Activated naive CD4-positive, alpha-beta T cell treated with anti-CD3 and anti-CD28 coated beads for 36 hours (primary cell): ENCODE measurements around the gene TMEM14C. TPM values are rescaled to one million over a fixed set of nuclear protein-coding genes. Genes with fewer than 3 reads are reported as not detected.

Experiments used
- CTCF ChIA-PET: fragments of 350-600 bp; sonication (Branson Sonifier 250); formaldehyde crosslinking; loops from one replicate; lab custom pipeline; 2021; ENCODE audit warnings: antibody characterized with exemption; lab: Charles Lee
- DNase-seq: peaks from one replicate; pipeline ENCODE4 v3.0.0-alpha.2; 2020
- H3K27ac Mint-ChIP-seq: one replicate; pipeline ENCODE4 v1.8.0; 2021; ENCODE audit warnings: mild to moderate bottlenecking, mixed read lengths
- H3K27me3 Mint-ChIP-seq: one replicate; pipeline ENCODE4 v1.8.0; 2021; ENCODE audit warnings: low read depth, mixed read lengths
- H3K36me3 Mint-ChIP-seq: one replicate; pipeline ENCODE4 v1.8.0; 2021; ENCODE audit warnings: low read depth, mixed read lengths
- H3K4me1 Mint-ChIP-seq: one replicate; pipeline ENCODE4 v1.8.0; 2021; ENCODE audit warnings: low read depth, mixed read lengths
- H3K4me3 Mint-ChIP-seq: one replicate; pipeline ENCODE4 v1.8.0; 2021; ENCODE audit warnings: mild to moderate bottlenecking, moderate library complexity, mixed read lengths
- H3K9me3 Mint-ChIP-seq: one replicate; pipeline ENCODE4 v1.8.0; 2021; ENCODE audit warnings: mixed read lengths
- intact Hi-C: fragments of 100-400 bp; cut with micrococcal nuclease; formaldehyde crosslinking; loops from one replicate; pipeline ENCODE4 v1.15.1; 2023
- total RNA-seq, 2 experiments: library from RNA; stranded (reverse); gene quantifications; one replicate each; pipeline ENCODE4 v1.2.3, GENCODE V29; 2021

The TMEM14C gene
- total RNA-seq = 10 to 100 TPM; 77.0 to 81.1 TPM

DNA sequence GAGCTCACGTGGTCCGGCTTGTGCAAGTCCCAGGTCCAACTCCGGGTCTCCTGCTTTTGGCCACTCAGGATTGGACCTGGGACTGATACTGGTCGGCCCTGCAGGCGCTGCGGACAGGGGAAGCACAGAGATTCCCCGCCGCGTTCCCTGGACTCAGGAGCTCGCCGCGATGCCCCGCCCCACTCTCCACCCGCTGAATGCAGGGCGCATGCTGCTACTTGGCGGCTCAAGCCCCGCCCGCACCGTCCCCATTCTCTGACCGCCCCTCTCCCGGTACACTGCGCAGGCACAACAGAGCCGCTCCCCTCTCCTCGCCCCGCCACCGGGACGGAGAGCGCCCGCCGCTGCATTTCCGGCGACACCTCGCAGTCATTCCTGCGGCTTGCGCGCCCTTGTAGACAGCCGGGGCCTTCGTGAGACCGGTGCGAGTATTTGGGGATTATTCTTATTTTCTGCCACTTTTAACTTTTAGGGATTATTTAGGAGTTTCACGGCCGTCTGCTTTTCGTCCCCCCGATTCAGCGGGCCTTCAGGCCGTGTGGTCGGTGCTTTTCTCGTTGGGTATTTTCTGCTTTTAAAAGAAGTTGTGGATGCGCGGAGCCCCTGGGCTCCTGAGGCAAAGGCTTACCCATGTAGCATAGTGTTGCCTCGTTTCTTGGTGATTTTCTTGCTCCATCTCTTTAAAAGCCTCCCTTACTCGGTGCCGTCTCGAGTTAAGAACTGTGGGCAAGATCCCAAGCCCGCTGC lies at the start of gene TMEM14C:
Gene TMEM14C, plus strand, starts transcription at position 251 of the 747 bp plus-strand sequence. CDS start 1,544 bp downstream, outside the sequence.
- Mint-ChIP-seq H3K9me3 (peaks cover 6% of the 10 kb centered on the region), H3K27ac (peak within 1 kb of the TSS; percentile 91), H3K4me3 (peak within 1 kb of the TSS; percentile 89), H3K4me1 (peaks cover 44% of the 10 kb centered on the region), H3K27me3 (no peaks in the 10 kb centered on the region), H3K36me3 (peaks cover 17% of the 10 kb centered on the region)
- CTCF ChIA-PET = interaction anchor here (0.6 to 1.3 kb wide), 4 partner anchors 23 to 284 kb away, joined by 3 to 8 read pairs (median 4); partner anchors contain the start of gene TMEM14B
- DNase-seq = peak; percentile 94
- intact Hi-C loops = loop anchor here (1.0 to 2.0 kb wide), 7 partner anchors 24 to 370 kb away; partner anchors contain the start of genes C6orf52, MAK, PAK1IP1 and SMIM13

DNA sequence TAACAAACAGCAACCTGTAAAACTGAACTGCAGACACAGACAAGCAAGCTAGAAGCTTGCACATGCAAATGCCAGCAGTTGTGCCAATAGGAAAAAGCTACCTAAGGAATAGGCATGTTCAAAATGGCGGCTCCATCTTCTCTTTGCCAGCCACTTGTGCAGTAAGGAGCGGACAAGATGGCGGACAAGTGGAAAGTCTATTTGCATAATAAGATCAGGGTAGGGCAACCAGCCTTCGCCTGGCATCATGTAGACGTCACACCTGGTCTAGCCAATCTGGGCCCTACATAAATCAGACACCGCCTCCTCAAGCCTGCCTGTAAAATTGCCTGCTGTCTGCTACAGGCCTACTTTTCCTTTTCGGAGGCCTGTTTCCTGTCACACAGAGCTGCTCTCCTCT lies 46.5 kb upstream of the TMEM14C start:
- intact Hi-C loops = no loop called here
- Mint-ChIP-seq H3K4me3 (no peak overlapping the region), H3K27me3 (no peaks in the 10 kb centered on the region), H3K27ac (no peak overlapping the region), H3K9me3 (no peaks in the 10 kb centered on the region), H3K36me3 (no peaks in the 10 kb centered on the region), H3K4me1 (no peaks in the 10 kb centered on the region)
- CTCF ChIA-PET = no interaction called here
- no peak for DNase-seq

DNA sequence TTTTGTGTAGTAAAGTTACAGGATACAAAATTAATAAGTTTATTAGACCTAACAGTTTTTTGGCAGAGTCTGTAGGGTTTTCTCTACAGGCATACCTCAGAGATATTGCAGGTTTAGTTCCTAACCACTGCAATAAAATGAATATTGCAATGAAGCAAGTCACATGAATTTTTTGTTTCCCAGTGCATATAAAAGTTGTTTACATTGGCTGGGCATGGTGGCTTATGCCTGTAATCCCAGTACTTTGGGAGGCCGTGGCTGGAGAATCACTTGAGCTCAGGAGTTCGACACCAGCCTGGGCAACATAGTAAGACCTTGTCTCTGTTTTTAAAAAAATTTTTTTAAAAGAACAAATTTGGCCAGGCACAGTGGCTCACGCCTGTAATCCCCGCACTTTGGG lies 44.4 kb upstream of the TMEM14C start:
- Mint-ChIP-seq H3K4me1 (peaks cover 15% of the 10 kb centered on the region), H3K27me3 (no peaks in the 10 kb centered on the region), H3K36me3 (no peaks in the 10 kb centered on the region), H3K27ac (no peak overlapping the region), H3K4me3 (no peak overlapping the region), H3K9me3 (no peaks in the 10 kb centered on the region)
- CTCF ChIA-PET = no interaction called here
- intact Hi-C loops = no loop called here
- no peak for DNase-seq

DNA sequence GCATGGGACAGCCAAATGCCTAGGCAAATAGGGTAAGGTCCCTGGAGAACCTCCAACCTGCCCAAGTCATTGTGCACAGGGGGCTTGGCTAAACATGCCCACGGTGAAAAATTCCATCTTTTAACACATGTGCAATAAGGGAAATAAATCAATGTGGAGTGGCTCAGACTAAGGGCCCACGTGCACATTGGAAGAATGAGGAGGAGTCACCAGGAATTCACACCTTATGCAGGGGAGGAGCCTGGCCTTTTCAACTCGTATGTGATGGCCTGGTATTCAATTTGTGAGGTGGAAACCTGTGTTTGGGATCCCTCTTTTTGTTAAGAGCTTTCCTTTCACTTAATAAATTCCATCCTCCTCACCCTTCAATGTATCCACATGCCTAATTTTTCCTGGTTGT lies 41.1 kb upstream of the TMEM14C start:
- Mint-ChIP-seq H3K4me3 (no peak overlapping the region), H3K4me1 (peaks cover 42% of the 10 kb centered on the region), H3K36me3 (no peaks in the 10 kb centered on the region), H3K27me3 (peaks cover 2% of the 10 kb centered on the region), H3K27ac (no peak overlapping the region), H3K9me3 (no peaks in the 10 kb centered on the region)
- CTCF ChIA-PET = interaction anchor here (0.6 kb wide), 1 partner anchor 11 kb away, joined by 5 read pairs; no protein-coding TSS in a partner anchor
- intact Hi-C loops = no loop called here
- no peak for DNase-seq

DNA sequence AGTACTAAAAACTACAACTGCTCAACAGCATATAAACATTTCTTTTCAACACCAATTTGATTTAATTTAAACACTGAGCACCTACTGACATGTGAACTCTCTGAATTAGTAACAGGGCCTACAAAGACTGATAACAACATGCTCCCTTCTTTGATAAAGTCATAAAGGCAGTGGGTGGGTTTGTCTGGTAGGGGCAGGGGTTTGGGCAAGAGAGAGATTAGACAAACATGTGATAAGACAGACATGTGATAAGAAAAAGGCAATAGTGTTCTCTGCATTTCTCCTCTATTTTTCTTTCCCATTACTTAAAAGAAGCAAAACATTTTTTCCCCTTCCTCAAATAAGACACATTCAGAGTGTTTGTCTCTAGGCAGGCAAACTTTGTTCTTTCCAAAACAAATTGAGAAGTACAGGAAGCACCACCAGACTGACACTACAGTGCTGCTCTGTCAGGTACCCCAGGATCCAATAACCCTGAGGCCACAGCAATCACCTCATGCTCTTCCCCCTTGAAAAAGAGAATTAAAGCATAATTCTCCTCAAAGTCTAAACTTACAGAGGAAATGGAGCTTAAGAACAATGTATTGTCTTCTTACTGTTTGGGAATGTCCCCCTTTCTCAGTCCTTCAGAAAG lies 40.4 kb upstream of the TMEM14C start:
- no peak for DNase-seq
- CTCF ChIA-PET = interaction anchor here (0.6 to 0.7 kb wide), 2 partner anchors 12 to 66 kb away, joined by 3 to 5 read pairs; no protein-coding TSS in a partner anchor
- Mint-ChIP-seq H3K36me3 (no peaks in the 10 kb centered on the region), H3K27me3 (peaks cover 2% of the 10 kb centered on the region), H3K4me3 (no peak overlapping the region), H3K9me3 (no peaks in the 10 kb centered on the region), H3K27ac (no peak overlapping the region), H3K4me1 (peaks cover 42% of the 10 kb centered on the region)
- intact Hi-C loops = no loop called here

DNA sequence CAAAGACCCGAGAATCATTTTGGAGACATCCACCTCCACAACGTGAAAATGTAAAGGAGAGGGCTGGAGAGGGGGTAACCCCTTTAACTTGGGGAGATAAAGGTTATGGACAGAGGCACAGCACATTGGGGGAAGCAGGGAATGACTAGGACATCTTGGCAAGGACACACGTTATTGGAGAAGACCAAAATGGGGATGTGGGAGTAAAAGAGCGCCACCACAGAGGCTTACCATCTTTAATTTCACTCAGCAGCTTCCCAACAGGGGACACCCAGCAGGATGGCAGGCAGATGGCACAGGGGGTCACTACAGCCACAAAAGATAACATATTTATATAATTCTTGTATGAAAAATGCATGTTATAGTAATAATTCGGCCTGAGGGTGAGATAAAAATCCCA lies 38.3 kb upstream of the TMEM14C start:
- Mint-ChIP-seq H3K4me3 (no peak overlapping the region), H3K36me3 (no peaks in the 10 kb centered on the region), H3K27ac (no peak overlapping the region), H3K4me1 (peaks cover 42% of the 10 kb centered on the region), H3K27me3 (peaks cover 2% of the 10 kb centered on the region), H3K9me3 (no peaks in the 10 kb centered on the region)
- DNase-seq = no peak
- CTCF ChIA-PET = interaction anchor here (0.6 kb wide), 2 partner anchors 20 to 29 kb away, joined by 3 to 4 read pairs; no protein-coding TSS in a partner anchor
- intact Hi-C loops = loop anchor here (1.0 to 2.0 kb wide), 2 partner anchors 10 to 30 kb away; partner anchors contain the start of genes C6orf52 and PAK1IP1

DNA sequence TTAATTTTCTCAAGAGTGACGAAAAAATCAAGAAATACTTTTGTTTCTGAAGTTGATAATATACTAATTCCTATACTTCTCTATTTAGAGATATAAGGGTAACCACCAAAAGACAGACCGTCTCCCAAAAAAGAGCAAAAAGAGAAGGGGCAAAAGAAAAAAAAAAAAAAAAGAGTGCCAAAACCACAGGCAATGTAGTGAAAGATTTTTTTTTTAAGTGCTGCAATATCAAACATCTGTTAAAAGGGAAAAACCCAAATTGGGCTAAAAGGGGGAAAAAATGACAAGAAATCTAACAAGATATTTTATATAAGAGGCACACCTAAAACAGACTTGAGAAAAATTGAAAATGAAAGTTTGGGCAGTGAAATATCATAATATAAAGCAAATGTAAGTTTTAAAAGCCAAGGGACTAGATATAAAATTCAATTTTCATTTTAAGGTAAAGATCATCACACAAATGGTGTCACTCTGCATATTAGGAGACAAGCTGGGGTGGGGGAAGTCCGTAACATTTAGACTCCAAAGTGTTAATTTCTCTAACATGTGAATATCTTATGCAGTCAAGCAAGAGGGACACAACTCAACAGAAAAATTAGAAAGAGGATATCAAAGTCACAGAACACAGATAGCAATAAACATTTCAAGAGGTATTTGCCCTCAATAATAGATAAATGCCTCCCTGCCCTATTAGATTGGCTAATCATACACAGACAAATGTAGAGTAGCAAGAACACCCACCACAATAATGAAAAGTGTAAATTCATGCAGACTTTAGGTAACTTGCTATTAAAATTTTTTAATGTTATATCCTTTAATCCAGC lies 37.6 kb upstream of the TMEM14C start:
- H3K9me3 Mint-ChIP-seq = no peaks in the 10 kb centered on the region
- peaks cover 2% of the 10 kb centered on the region for H3K27me3 Mint-ChIP-seq
- no peak for DNase-seq
- peaks cover 42% of the 10 kb centered on the region for H3K4me1 Mint-ChIP-seq
- no peaks in the 10 kb centered on the region for H3K36me3 Mint-ChIP-seq
- no peak overlapping the region for H3K27ac Mint-ChIP-seq
- no peak overlapping the region for H3K4me3 Mint-ChIP-seq
- intact Hi-C loops = loop anchor here (1.0 to 2.0 kb wide), 2 partner anchors 9 to 31 kb away; partner anchors contain the start of genes C6orf52 and PAK1IP1
- CTCF ChIA-PET = interaction anchor here (0.6 kb wide), 1 partner anchor 21 kb away, joined by 4 read pairs; no protein-coding TSS in a partner anchor

DNA sequence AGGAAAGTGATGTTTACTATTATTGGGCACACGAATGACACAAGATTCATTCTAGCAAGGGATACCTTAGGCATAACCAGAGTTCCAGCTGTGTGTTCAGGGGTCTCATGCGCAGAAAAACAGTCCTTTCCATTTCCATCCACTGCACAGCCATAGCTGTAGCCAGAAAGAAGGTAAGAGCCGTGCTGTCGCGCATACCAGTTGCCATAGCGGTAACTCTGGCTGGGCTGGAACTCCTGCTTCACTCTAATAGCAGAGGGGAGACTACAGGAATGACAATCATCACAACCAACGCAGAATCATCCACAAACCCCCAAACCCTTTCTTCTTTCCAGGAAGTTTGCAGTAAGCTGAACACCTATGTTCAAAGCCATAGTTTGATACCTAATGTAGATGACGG lies 36.0 kb upstream of the TMEM14C start:
- H3K4me3 Mint-ChIP-seq = no peak overlapping the region
- no peak for DNase-seq
- H3K27ac Mint-ChIP-seq = no peak overlapping the region
- no peaks in the 10 kb centered on the region for H3K9me3 Mint-ChIP-seq
- H3K36me3 Mint-ChIP-seq = no peaks in the 10 kb centered on the region
- intact Hi-C loops = no loop called here
- H3K4me1 Mint-ChIP-seq = peaks cover 40% of the 10 kb centered on the region
- peaks cover 2% of the 10 kb centered on the region for H3K27me3 Mint-ChIP-seq
- CTCF ChIA-PET = no interaction called here

DNA sequence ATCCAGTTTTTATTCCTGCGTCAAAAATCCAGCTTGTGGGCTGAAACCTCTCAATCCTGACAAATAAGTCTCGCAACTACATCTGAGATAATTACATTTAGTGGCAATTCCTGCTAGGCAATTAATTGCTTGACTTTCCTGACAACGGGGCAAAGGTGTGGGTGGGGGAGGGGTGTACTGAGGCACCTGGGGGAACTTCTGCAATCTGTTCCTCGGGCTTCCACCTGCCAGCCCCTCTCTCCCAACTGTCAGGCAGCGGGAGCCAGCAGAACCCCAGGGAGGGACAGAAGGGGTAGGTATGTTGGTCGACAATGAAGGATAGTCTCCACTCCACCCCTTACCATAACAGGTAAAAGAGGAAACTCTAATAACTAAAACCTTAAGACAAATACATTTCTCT lies 35.3 kb upstream of the TMEM14C start:
- Mint-ChIP-seq H3K27ac (no peak overlapping the region), H3K4me3 (no peak overlapping the region), H3K9me3 (no peaks in the 10 kb centered on the region), H3K27me3 (peaks cover 2% of the 10 kb centered on the region), H3K36me3 (peaks cover 1% of the 10 kb centered on the region), H3K4me1 (peaks cover 34% of the 10 kb centered on the region)
- CTCF ChIA-PET = no interaction called here
- DNase-seq = no peak
- intact Hi-C loops = no loop called here

DNA sequence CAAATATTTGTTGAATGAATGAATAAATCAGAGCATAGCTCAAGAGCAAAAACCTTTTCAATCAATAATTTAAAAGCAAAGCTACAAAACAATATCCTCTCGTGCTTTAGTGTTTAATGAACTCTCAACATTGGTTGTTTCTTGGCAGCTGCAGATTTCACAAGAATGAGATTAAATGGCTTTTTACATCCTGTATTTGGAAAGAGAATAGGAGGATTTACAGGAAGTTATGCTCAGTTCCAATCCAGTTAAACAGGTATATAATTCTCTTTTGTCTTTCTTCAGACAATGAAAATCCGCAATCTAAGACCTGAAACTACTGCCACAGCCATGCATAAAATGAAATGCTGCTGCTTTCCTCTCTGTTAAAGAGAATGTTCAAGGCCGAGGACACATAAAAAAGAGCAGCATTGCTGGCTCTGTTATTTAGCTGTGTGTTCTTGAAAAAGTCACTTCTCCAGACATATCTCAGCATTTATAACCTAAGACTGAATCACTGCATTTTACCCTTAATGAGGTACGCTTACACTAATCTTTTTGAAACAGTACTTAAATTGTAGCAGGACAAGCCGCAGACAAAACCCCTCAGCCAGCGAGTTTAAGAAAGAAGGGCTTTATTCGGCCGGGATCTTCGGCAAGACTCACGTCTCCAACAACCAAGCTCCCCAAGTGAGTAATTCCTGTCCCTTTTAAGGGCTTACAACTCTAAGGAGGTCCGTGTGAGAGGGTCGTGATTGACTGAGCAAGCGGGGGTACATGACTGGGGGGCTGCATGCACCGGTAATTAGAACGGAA lies 32.0 kb upstream of the TMEM14C start:
- Mint-ChIP-seq H3K27me3 (no peaks in the 10 kb centered on the region), H3K36me3 (peaks cover 10% of the 10 kb centered on the region), H3K9me3 (peaks cover 2% of the 10 kb centered on the region), H3K27ac (no peak overlapping the region), H3K4me3 (no peak overlapping the region), H3K4me1 (peaks cover 18% of the 10 kb centered on the region)
- CTCF ChIA-PET = interaction anchor here (1.0 kb wide), 1 partner anchor 212 kb away, joined by 7 read pairs; no protein-coding TSS in a partner anchor
- DNase-seq = no peak
- intact Hi-C loops = loop anchor here (5.0 kb wide), 1 partner anchor 846 kb away; the partner anchor contains the start of gene TMEM170B

DNA sequence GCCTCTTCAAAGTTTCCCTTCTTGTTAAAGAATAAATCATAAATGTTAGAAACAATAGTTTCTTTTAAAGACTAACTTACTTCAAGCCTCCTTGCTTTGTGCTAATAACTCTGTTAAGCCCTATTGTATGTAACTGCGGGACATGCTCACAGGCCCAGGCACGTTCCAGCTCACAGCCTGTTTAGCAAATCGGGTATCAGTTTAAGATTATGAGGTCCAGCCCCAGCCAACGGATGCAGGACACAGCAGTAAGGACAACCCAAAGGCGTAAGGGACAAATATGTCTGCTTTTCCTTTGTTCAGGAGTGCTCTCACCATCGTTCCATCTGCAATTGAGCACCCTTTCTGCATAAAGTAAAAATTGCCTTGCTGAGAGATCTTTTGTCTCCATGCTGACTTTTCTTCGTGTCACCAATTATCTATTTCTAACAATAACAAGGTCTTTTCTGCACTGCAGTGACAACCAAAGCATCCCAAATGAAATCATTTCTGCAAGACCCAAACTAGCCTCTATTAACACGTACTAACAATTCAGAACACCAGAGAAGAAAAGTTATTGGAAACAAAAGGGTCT lies 29.8 kb upstream of the TMEM14C start:
- Mint-ChIP-seq H3K4me1 (peaks cover 30% of the 10 kb centered on the region), H3K9me3 (peaks cover 2% of the 10 kb centered on the region), H3K4me3 (peak overlapping the region; percentile 97), H3K27ac (peak overlapping the region; percentile 46), H3K27me3 (no peaks in the 10 kb centered on the region), H3K36me3 (peaks cover 12% of the 10 kb centered on the region)
- DNase-seq = no peak
- CTCF ChIA-PET = interaction anchor here (0.6 kb wide), 1 partner anchor 169 kb away, joined by 4 read pairs; no protein-coding TSS in a partner anchor
- intact Hi-C loops = loop anchor here (5.0 kb wide), 1 partner anchor 844 kb away; the partner anchor contains the start of gene TMEM170B
